MM.1S (cell line): ENCODE results near the gene ATP9A.

ENCODE experiments used
- DNase-seq: peaks from one replicate; pipeline ENCODE4 v3.0.0-alpha.2; 2015
- H2AFZ ChIP-seq: fragments of 300-600 bp; sonication (generic); 2 replicates; pipeline ENCODE4 v1.6.0; 2016; ENCODE audit warnings: antibody characterized with exemption, low read length
- H3F3A ChIP-seq: fragments of 300-600 bp; sonication (generic); 2 replicates; pipeline ENCODE4 v1.6.1; 2016; ENCODE audit warnings: mild to moderate bottlenecking, antibody characterized with exemption, low read length, moderate library complexity, mixed read lengths; ENCODE audit not compliant: insufficient read depth
- H3K27ac ChIP-seq: fragments of 300-600 bp; sonication (generic); 2 replicates; pipeline ENCODE4 v1.5.1; 2016; ENCODE audit warnings: mild to moderate bottlenecking, low read length
- H3K27me3 ChIP-seq: fragments of 300-600 bp; sonication (generic); replicated peaks from 2 replicates; pipeline ENCODE4 v1.6.0; 2016; ENCODE audit warnings: low read length; ENCODE audit not compliant: insufficient read depth
- H3K36me3 ChIP-seq: fragments of 300-600 bp; sonication (generic); replicated peaks from 2 replicates; pipeline ENCODE4 v1.6.1; 2016; ENCODE audit warnings: mild to moderate bottlenecking, low read length, mixed read lengths; ENCODE audit not compliant: insufficient read depth
- H3K4me1 ChIP-seq: fragments of 300-600 bp; sonication (generic); 2 replicates; pipeline ENCODE4 v1.6.1; 2016; ENCODE audit warnings: low read length, mixed read lengths
- H3K4me2 ChIP-seq: fragments of 300-600 bp; sonication (generic); 2 replicates; pipeline ENCODE4 v1.6.0; 2016; ENCODE audit warnings: low read depth, low read length
- H3K4me3 ChIP-seq: fragments of 300-600 bp; sonication (generic); 2 replicates; pipeline ENCODE4 v1.5.1; 2016; ENCODE audit warnings: low read length, mixed read lengths
- H3K79me2 ChIP-seq: fragments of 300-600 bp; sonication (generic); 2 replicates; pipeline ENCODE4 v1.6.1; 2016; ENCODE audit warnings: mixed run types, low read length, mixed read lengths
- H3K9ac ChIP-seq: fragments of 300-600 bp; sonication (generic); 2 replicates; pipeline ENCODE4 v1.6.1; 2016; ENCODE audit warnings: low read length, mixed read lengths
- H3K9me2 ChIP-seq: fragments of 300-600 bp; sonication (generic); replicated peaks from 2 replicates; pipeline ENCODE4 v1.6.1; 2016; ENCODE audit warnings: mild to moderate bottlenecking, low read length, mixed read lengths; ENCODE audit not compliant: insufficient read depth
- H3K9me3 ChIP-seq: fragments of 300-600 bp; sonication (generic); replicated peaks from 2 replicates; pipeline ENCODE4 v1.6.1; 2016; ENCODE audit warnings: mild to moderate bottlenecking, low read length, mixed read lengths; ENCODE audit not compliant: insufficient read depth
- H4K20me1 ChIP-seq: fragments of 300-600 bp; sonication (generic); 2 replicates; pipeline ENCODE4 v1.6.1; 2016; ENCODE audit warnings: mild to moderate bottlenecking, low read length, moderate library complexity, mixed read lengths; ENCODE audit not compliant: insufficient read depth
- EZH2 ChIP-seq: fragments of 300-600 bp; sonication (generic); optimal IDR thresholded peaks from 2 replicates; pipeline ENCODE3; 2017; ENCODE audit warnings: low read depth, mild to moderate bottlenecking, antibody characterized with exemption, low read length, mixed read lengths
- EZH2phosphoT487 ChIP-seq: fragments of 300-600 bp; sonication (generic); IDR thresholded peaks from 2 replicates; pipeline ENCODE4 v1.6.1; 2018; ENCODE audit warnings: antibody characterized with exemption, low read length
- TF ChIP-seq, protein P1 (sequence below): fragments of 300-600 bp; sonication (generic); IDR thresholded peaks from 2 replicates; pipeline ENCODE4 v1.5.1; 2016; ENCODE audit warnings: antibody characterized with exemption, low read length, mixed read lengths

ATP9A gene

DNA sequence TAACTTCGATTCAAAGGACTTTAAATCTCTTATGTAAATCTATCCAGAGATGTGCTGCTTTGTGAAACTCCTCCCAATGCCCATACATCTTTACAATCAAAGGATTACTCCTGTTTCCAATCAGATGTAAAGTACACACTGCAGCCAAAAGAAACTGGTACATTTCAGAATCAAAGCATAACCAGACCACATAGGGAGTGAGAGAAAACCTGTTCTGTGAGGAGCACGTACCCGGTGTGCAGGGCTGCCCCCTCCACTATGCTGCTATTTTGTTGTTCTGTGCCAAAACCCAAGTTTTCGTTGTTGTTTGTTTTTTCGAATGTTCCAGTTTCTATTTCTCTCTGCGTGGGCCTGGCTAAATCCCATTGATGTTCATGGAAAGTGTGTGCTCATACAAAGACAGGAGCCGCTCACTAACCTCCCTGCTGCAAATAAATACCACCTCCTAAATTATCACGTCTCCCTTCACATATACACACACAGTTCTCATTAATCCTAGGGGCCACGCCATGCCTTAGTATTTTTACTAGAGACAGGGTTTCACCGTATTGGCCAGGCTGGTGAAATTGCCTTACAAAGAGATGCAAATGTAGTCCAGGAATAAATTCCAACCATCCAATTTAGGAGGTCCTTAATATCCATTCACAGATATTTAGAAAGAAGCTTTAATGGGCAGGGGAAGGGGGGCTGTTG lies 52.9 kb downstream of the ATP9A start:
- no peaks in the 10 kb centered on the region for H3K9me2 ChIP-seq
- no peaks in the 10 kb centered on the region for H4K20me1 ChIP-seq
- no peaks in the 10 kb centered on the region for H3F3A ChIP-seq
- no peak overlapping the region for H2AFZ ChIP-seq
- TF ChIP-seq EZH2phosphoT487 (no peak), EZH2 (no peak)
- TF ChIP-seq, protein P1, sequence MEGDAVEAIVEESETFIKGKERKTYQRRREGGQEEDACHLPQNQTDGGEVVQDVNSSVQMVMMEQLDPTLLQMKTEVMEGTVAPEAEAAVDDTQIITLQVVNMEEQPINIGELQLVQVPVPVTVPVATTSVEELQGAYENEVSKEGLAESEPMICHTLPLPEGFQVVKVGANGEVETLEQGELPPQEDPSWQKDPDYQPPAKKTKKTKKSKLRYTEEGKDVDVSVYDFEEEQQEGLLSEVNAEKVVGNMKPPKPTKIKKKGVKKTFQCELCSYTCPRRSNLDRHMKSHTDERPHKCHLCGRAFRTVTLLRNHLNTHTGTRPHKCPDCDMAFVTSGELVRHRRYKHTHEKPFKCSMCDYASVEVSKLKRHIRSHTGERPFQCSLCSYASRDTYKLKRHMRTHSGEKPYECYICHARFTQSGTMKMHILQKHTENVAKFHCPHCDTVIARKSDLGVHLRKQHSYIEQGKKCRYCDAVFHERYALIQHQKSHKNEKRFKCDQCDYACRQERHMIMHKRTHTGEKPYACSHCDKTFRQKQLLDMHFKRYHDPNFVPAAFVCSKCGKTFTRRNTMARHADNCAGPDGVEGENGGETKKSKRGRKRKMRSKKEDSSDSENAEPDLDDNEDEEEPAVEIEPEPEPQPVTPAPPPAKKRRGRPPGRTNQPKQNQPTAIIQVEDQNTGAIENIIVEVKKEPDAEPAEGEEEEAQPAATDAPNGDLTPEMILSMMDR = no peak
- no peaks in the 10 kb centered on the region for H3K27me3 ChIP-seq
- no peak overlapping the region for H3K27ac ChIP-seq
- no peaks in the 10 kb centered on the region for H3K36me3 ChIP-seq
- H3K9ac ChIP-seq = no peak overlapping the region
- DNase-seq = no peak
- H3K4me3 ChIP-seq = no peak overlapping the region
- H3K4me2 ChIP-seq = no peak overlapping the region
- no peaks in the 10 kb centered on the region for H3K9me3 ChIP-seq
- H3K79me2 ChIP-seq = no peaks in the 10 kb centered on the region
- H3K4me1 ChIP-seq = no peaks in the 10 kb centered on the region

DNA sequence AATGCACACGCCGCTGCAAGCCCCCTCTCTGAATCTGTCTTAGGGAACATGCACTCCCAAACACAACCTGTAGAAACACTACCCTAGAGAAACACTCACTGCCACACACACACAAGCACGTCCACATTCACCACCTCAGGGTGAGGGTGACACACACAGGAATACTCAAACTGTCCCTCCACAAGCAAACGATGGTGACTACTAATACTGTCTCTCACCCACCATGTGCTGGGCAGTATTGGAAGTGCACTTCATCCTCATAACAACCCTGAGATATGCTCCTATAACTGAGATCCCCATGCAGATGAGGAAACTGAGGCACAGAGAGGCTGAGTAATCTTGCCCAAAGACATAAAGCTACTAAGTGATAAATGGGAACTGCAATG lies 55.0 kb downstream of the ATP9A start:
- H3K9ac ChIP-seq = no peak overlapping the region
- H3K27me3 ChIP-seq = no peaks in the 10 kb centered on the region
- no peaks in the 10 kb centered on the region for H4K20me1 ChIP-seq
- H3K36me3 ChIP-seq = no peaks in the 10 kb centered on the region
- DNase-seq = no peak
- H3K9me3 ChIP-seq = no peaks in the 10 kb centered on the region
- H3K4me2 ChIP-seq = no peak overlapping the region
- no peaks in the 10 kb centered on the region for H3K4me1 ChIP-seq
- no peak overlapping the region for H3K4me3 ChIP-seq
- H3K79me2 ChIP-seq = no peaks in the 10 kb centered on the region
- H3F3A ChIP-seq = no peaks in the 10 kb centered on the region
- no peak overlapping the region for H2AFZ ChIP-seq
- H3K9me2 ChIP-seq = no peaks in the 10 kb centered on the region
- H3K27ac ChIP-seq = no peak overlapping the region
- no peak for TF ChIP-seq EZH2phosphoT487
- no peak for TF ChIP-seq EZH2
- TF ChIP-seq, protein P1 = no peak

DNA sequence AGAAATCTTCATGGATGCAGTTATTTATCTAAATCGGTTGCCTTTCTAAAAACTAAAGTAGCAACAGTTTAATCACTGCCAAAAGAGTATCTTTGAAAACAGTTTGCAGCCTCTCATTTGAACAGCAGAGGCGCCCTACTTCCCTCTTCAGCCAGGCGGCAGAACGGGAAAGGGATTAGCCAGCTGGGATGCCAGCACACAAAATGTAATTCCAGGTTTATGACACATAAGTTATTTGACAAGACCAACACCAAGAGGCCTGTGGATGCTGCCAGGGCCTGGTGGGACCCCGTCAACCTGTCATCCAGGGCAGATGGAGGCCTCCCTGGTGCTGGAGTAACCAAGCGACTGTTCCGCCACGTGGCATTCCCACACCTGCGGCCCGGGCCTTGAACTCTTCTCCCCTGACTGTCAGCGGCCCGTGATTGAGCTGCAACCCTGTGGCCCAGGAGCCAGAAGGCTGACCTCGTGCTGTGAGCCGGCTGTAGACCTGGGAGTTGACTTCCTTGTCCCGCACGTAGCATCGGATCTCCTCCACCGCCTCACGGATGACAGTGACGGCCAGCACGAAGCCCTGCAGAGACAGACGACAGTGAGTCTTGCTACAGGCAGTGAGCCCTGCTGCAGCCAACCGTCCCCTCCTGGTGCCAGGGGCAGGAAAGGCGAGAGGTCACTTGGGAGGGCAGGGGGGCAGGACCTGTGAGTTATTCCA lies 55.5 kb downstream of the ATP9A start:
- TF ChIP-seq EZH2phosphoT487 (no peak), EZH2 (no peak)
- TF ChIP-seq, protein P1 = no peak
- Histone ChIP-seq H3K27me3 (no peaks in the 10 kb centered on the region), H3F3A (no peaks in the 10 kb centered on the region), H3K27ac (no peak overlapping the region), H3K9me3 (no peaks in the 10 kb centered on the region), H3K4me1 (no peaks in the 10 kb centered on the region), H3K4me3 (no peak overlapping the region), H3K9me2 (no peaks in the 10 kb centered on the region), H4K20me1 (no peaks in the 10 kb centered on the region), H3K9ac (no peak overlapping the region), H2AFZ (no peak overlapping the region), H3K36me3 (no peaks in the 10 kb centered on the region), H3K79me2 (no peaks in the 10 kb centered on the region), H3K4me2 (no peak overlapping the region)
- DNase-seq = no peak
